Measurements from ENCODE around the gene GREM2.

GREM2 gene

DNA sequence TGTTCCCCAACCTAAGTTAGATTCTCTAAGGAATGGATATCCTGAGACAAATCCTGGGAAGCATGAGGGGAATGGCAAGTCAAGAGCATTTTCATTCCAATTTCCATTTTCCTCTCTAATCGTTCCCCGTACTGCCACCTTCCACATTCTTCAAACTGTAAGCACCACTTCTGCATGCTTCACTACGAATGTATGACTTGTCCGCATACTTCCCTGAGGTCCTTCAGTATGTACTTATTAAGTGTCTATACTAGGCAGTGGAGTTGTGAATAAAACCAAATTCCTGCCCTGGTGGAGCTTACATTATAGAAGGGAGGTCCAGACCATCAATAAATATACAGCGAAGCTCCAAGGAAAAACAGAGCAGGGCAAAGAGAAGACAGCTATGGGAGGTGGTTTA lies 154.8 kb downstream of the GREM2 start:
- no peak for DNase-seq (ENCODE audit: low read depth in 2 of 2, low spot score in 1 of 2)

DNA sequence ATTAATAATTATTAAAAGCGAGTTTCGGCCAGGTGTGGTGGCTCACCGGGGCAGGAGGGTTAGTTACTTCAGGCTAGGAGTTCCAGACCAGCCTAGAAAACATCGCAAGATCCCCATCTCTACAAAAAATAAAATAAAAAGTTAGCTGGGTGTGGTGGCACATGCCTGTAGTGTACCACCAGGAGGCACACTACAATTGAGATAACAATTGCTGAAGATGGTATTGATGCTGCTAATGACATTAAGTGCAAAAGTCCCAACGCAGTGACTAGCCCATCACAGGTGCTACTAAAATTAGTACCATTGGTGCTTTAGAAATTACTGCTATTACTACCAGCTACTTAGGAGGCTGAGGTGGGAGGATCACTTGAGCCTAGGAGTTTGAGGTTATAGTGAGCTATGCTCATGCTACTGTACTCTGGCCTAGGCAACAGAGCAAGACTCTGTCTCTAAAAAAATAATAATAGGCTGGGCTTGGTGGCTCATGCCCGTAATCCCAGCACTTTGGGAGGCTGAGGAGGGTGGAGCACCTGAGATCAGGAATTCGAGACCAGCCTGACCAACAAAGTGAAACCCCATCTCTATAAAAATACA lies 156.6 kb downstream of the GREM2 start:
- no peak for DNase-seq (ENCODE audit: low read depth in 2 of 2, low spot score in 1 of 2)

DNA sequence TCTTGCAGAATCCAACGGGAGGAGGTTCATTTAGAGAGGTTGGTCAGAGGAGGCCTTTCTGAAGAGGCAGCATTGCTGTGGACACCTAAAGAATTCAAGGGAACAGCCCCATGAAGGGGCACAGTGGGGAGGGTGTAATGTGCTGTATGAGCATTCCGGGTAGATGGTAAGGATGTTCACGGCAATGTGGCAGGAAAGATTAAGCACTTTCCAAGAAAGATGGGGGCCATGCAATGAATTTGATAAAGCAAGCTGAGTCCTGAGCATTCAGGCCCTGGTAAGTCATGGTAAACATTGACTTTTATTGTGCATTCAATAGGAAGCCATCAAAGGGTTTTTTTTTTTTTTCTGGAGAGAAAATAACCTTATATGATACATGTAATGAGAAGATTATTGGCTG lies 166.6 kb downstream of the GREM2 start:
- no peak for DNase-seq (ENCODE audit: low read depth in 2 of 2, low spot score in 1 of 2)

DNA sequence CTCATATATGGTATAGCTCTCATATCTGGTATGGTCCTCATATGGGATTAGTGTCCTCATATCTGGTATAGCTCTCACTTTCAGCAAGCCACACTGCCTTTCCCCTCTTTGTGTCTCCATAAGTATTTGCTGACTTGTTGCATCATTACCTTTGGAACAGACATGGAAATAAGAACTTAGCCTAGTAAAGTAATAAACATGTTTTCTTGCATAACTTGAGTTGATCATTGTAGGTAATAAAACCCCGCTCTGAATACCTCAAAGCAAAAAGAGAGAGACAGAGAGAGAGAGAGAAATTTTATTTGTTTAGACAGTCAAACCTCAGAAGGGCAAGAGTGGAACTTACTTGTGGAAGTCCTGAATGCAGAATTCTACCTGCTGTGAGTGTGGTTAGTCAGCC lies 170.3 kb downstream of the GREM2 start:
- DNase-seq (ENCODE audit: low read depth in 2 of 2, low spot score in 1 of 2): no peak
